Dermis blood vessel endothelial cell (primary cell): ENCODE results near the gene PM20D1. TPM values are rescaled to one million over a fixed set of nuclear protein-coding genes. Genes with fewer than 3 reads are reported as not detected.
A peak's percentile ranks its signal among the peaks of the same experiment; 100 is the strongest.
"Not testable (repeated sequence)": the region's sequence is repeated elsewhere in the genome, so short reads cannot be mapped to it uniquely, and the experiment has no call there.

Experiments
- DNase-seq: peaks from one replicate; pipeline ENCODE4 v3.0.0; 2010
- total RNA-seq: library from RNA; depleted of rRNA; stranded (reverse); fragments of >200 nt; gene quantifications from 2 replicates; pipeline ENCODE4 v1.2.3, GENCODE V29; 2014

The PM20D1 gene
- total RNA-seq, 1 donor from 2014 or later: not detected

- DNase-seq: peak; percentile 8
Observed at GRCh38 chr1:205840146-205840923, 9.6 kb downstream of the PM20D1 start.

DNA sequence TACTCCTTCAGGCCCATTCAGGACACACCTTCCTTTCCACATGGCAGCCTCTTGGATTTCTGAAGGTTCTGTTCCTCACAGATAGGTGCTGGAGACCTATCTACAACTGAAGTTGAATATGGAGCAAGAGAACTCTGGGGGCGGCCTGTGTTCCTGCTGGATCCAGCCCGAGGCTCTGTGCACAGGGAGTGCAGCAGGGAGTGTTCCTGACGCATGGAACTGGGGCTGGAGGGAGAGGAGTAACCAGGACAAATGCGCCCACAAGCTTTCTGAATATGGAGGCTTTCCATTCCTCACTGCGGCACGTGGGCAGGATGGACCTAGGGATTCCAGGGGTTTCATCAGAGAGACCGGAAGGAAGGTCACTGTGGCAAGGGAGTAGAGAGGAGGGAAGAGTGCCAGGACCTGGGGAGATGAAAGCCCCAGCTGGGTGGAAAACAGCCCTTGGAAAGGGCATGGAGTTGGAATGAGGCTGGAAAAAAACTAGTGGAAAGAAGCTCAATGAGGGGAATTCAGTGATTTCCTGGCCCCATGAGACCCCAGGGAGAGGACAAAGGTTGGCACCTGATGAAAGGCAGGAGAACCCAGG is 12.5 kb downstream of the PM20D1 start:
- DNase-seq: no peak

DNA sequence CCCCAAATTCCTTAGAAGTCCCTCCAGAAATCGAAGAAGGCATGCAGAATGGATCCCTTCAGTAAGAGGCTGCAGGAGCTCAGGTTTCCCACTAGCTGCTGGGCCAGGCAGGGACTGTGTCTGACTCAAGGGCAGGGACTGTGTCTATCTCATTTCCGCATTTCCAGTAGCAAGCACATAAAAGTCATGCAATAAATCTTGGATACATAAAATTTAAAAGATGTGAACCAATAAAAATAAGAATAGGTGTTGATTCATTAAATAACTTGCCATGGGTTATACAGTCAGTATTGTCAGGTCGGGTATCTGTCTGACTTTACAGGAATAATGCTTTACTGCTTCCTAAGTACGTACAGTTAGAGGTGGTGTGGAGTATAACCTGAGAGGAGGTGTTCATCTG is 15.2 kb downstream of the PM20D1 start:
- DNase-seq: no peak

DNA sequence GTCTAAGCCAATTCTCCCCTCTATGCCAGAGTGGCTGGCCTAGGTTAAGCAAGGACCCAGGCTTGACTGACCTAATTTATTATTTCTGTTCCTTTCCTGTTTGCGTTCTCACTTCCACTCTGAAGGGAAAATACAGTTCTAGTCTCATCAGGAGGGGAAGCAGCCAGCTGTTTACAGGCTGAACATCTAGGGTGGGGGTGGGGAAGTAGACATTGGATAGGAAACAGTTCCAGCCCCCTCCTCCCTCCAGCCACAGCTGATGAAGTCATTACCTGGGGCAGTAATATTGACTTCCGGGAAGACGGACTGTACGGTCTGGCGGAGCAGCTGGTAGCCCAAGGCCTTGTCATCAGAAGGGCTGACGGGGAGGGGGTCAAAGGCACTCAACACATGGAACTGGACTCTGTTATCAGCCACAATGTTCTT is 17.6 kb downstream of the PM20D1 start:
- peak; percentile 45 for DNase-seq

DNA sequence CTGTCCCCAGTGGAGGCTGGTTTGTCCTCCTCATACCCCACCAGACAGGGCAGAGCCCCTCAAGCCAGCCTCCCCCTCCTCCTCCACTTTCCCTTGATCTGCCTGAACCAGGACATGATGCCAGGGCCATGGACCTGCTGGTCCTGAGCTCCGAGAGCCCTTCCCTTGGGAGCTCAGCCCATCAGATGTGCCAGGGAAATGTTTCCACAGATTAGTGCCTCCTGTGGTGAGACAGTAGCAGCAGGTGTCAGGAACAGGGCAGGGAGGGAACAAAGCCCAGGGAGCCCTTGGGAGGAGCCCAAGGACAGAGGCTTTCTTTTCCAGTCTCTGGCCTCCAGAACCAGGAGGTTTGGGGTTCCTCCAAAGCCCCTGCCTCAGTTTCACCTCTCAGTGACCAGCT is 22.3 kb downstream of the PM20D1 start:
- no peak for DNase-seq

- no peak for DNase-seq
Observed at GRCh38 chr1:205826995-205827394, 22.9 kb downstream of the PM20D1 start.

DNA sequence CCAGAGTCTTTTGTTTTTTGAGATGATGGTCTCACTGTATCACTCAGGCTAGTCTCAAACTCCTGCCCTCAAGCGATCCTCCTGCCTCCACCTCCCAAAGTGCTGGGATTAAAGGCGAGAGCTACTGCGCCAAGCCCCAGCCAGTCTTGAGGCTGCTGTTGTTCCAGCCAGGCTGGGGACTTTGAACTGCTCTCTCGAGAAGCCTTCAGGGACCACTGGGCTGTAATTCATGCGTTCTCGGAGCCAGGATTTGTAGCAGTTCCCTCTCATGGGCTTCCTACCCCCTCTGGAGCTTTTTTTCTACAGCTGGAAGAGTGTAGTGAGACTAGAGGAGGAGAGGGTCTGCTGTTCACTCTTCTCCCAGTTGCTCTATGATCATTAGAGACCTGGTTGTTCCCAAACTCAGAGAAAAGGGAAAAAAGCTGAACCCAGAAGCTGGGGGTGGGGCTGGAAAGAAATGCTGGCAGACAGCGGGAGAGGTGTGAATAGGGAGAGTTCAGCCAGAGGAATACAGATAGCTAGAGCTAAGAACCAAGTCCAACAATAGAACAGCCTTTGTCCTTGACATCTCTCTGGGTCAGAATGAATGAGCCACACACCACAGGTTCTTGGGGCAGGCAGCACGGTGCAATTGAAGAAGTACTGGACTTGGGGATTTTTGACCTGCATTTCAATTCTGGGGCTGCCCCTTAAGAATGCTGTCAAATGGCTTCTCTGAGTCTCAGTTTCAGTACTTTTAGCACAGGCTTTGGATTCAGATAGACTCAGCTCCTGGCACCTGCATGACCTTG is 23.7 kb downstream of the PM20D1 start:
- no peak for DNase-seq

GRCh38 chr1:205824180-205824579 is 25.8 kb downstream of the PM20D1 start:
- DNase-seq: no peak

DNA sequence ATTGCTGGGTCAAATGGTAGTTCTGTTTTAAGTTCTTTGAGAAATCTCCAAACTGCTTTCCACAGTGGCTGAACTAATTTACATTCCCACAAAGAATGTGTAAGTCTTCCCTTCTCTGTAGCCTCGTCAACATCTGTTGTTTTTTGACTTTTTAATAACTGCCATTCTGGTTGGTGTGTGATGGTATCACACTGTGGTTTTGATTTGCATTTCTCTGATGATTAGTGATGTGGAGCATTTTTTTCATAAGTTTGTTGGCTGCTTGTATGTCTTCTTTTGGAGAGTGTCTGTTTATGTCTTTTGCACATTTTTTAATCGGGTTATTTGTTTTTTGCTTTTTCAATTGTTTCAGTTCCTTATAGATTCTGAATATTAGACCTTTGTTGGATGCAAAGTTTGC is 26.7 kb downstream of the PM20D1 start:
- DNase-seq: not testable (repeated sequence)

DNA sequence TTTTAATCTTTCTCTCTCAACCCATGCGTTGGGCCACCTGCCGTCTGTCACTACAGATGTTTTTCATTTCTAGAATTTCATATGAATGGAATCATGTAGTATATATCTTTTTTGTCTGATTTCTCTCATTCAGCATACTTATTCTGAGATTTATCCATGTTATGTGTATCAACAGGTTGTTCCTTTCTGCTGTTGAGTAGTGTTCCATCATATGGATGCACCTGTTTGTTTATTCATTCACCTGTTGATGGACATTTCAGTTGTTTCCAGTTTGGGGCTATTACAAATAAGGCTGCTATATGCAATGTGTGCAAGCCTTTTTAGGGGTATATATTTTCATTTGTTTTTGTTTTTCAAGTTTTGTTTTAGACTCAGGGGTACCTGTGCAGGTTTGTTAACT is 27.5 kb downstream of the PM20D1 start:
- DNase-seq: no peak

GRCh38 chr1:205817988-205818387 is 31.9 kb downstream of the PM20D1 start:
- DNase-seq: no peak

DNA sequence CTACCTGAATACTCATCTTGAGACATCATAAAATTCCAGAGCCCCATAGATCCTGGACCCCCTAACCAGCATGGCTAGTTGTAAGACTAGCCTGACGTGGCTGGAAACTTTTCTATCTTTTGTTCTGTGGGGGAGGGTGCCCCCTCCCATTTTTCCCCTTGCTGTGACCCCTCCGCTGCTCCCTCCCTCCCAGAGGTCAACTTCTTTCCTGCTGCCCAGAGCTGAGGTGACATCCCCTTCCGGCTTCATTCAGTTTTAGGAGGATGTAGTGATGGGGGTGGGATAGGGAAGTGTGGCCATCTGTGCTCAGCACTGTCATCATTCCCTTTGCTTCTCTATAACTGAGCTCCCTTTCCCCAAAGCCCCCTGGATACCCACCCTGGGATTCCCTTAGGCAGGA is 32.6 kb downstream of the PM20D1 start:
- no peak for DNase-seq

GRCh38 chr1:205813755-205814058 is 36.2 kb downstream of the PM20D1 start:
- DNase-seq: no peak

DNA sequence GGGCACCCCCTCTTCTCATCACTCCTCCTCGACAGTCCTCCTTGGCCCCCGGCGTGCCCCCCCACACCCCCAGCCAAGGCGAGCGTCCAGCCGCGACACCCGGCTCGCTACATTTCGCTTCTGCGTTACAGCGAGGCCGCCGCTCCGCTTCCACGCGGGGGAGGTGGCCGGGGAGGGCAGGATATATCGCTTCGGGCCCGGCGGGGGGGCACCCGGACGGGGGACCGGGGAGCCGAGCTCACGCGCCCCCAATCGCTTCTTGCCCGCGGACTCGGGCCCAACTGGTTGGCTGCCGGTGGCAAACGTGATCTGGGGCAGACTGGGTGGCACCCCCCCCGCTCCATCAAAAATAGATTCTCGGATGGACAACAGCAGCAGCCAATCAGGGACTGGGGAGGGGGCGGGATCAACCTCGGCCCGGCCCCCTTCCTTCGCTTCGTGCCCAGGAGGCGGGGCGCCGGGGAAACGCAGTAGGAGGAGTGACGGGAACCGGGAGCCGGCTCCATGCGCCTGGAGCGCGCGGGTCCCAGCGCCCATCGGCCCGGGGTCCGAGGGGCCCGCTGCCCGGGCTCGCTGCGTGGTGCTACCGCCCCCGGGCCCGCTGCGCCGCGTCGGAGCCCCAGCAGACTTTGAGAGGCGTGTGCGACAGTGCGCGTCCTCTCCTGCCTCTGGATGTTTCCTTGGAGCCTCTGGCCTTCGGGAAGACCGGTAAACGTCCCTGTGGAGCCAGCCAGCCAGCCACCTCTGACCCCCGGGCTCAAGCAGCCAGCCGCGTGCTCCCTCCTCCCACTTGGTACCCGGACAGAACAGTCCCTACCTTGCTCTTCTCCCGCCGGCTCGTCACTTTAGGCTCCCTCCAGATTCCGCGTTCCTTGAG is 36.8 kb downstream of the PM20D1 start, which contains the start of gene SLC41A1:
TSS of gene SLC41A1 (minus strand) at position 321 of the 877 bp plus-strand sequence. CDS start 2,757 bp downstream, outside the sequence.
- DNase-seq: peak; percentile 95

- DNase-seq: peak; percentile 39
Observed at GRCh38 chr1:205812271-205812877, 37.6 kb downstream of the PM20D1 start.

DNA sequence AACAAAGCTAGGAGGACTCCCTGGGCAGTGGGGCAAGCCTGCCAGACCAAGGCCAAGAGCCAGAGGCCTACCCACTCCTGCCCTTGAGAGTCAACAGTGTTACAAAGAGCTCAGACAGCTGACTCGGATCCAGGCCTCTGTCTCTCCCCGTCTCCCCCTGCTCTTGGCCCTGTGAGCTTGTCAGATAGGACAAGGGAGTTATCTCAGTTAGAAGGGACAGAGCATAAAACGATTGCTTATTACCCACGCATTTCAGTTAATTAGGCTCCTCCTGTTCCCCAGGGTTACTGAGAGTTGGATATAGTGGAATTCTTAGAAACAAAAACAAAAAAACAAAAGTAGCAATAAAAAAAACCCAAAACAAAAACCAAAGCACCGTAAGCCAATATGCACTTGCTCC is 38.3 kb downstream of the PM20D1 start:
- peak; percentile 32 for DNase-seq

- peak; percentile 67 for DNase-seq
Observed at GRCh38 chr1:205810448-205811157, 39.3 kb downstream of the PM20D1 start.

DNA sequence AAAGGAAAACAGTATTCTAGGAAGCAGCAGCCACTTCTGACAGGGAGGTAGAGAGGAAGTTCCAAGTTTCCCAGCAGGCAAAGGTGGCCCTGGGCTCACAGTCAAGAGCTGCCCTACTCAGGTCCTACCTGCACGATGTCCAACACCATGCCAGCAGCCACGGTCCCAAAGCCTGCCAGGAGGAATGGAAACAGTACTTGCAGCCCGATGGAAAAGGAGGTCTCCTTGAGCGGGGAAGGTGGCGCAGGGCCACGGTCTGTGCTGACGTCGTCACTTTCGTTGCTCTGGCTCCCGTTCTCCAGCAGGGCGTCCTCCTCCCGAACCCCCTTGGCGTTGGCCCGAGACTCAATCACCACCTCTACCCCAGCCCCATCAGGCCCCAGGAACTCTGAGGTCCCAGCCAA is 40.0 kb downstream of the PM20D1 start:
- DNase-seq: peak; percentile 20

- DNase-seq: no peak
Observed at GRCh38 chr1:205809469-205809868, 40.5 kb downstream of the PM20D1 start.

DNA sequence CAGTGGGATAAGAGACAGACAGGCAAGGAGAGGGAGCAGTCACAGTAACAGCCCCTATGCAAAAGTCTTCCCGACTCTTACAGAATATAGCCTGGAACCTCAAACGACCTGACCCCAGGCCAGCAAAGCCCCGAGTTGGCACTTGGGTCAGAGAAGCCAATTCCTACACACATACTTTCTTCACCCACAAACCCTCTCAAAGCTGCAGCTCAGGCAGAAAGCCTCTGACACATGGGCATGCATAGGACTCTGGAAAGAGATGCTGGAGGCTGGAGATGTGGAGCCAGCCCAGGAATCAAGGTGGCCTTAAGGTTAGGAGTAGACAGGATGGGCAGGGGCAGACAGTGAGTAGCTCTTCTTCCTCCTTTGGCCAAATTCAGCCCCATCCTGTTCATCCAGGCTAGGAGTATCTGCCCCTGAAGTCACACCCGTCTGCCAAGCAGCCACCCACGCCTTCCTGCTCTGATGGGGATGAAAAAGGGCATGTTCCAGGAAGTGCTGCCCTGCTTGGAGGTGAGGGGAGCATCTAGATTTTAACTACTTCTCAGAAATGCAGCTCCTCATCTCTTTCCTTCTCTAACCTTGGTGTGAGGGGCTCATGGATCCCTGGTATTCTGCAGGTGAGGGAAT is 44.7 kb downstream of the PM20D1 start:
- DNase-seq: peak; percentile 19

DNA sequence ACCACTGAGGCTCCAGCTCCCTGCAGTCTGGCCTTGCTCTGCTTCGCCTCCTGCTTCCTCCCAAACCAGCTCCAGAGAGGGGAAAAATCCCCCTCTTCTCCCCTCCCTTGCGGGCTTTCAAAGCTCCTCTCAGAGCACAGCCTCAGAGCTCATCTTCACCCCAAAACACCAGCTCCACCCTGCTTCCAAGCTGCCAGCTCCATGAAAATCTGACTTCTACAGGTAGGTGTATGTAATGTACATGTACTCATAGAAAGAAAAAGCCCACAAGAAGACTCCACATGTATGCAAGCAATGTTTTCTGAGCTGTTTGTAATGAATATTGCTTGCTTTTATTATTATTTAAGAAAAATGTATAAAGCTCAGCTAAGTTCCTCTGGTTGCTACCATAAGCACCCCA is 45.3 kb downstream of the PM20D1 start:
- DNase-seq: no peak
